Measurements from ENCODE around the gene CSTB. TPM values are rescaled to one million over a fixed set of nuclear protein-coding genes. Genes with fewer than 3 reads are reported as not detected.

The CSTB gene
- total RNA-seq, 1 experiment from 2014 or later, result 48.2 TPM

DNA sequence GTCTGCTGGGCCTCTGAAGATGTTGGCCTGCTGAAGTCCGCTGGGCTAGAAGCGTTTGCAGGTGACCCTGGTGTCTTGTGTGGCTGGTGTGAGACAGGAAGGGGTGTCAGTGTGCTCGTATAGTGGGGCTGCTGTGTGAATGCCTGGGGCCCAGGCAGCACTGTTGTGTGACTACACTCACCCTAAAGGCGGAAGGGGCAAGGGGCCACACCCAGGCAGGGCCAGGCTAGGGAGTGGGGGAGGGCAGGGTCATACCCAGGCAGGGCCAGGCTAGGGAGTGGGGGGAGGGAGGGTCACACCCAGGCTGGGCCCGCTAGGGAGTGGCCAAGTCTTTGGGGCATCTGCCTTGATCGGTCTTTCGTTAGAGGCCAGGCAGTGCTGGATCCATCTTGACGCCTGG, 32.2 kb downstream of the CSTB start:
- in situ Hi-C loops (cut with HindIII; ENCODE audit: low pct_unique_long_range_greater_than_20kb, low sequenced_read_pairs), result no loop called here
- DNase-seq (ENCODE audit: low read depth, low spot score), result no peak

- in situ Hi-C loops (cut with HindIII; ENCODE audit: low pct_unique_long_range_greater_than_20kb, low sequenced_read_pairs), result no loop called here
- DNase-seq (ENCODE audit: low read depth, low spot score), result no peak
Observed at GRCh38 chr21:43741423-43742096, 34.5 kb downstream of the CSTB start.

- in situ Hi-C loops (cut with HindIII; ENCODE audit: low pct_unique_long_range_greater_than_20kb, low sequenced_read_pairs), result no loop called here
- peak; percentile 35 for DNase-seq (ENCODE audit: low read depth, low spot score)
Observed at GRCh38 chr21:43740497-43741156, 35.5 kb downstream of the CSTB start.

GRCh38 chr21:43739621-43740435, 36.3 kb downstream of the CSTB start:
- DNase-seq (ENCODE audit: low read depth, low spot score), result no peak

GRCh38 chr21:43737158-43737950, 38.8 kb downstream of the CSTB start:
- DNase-seq (ENCODE audit: low read depth, low spot score), result no peak
- in situ Hi-C loops (cut with HindIII; ENCODE audit: low pct_unique_long_range_greater_than_20kb, low sequenced_read_pairs), result no loop called here

More at GRCh38 chr21:43739621-43740435, 36.3 kb downstream of the CSTB start:
- in situ Hi-C loops (cut with HindIII; ENCODE audit: low pct_unique_long_range_greater_than_20kb, low sequenced_read_pairs), result no loop called here

DNA sequence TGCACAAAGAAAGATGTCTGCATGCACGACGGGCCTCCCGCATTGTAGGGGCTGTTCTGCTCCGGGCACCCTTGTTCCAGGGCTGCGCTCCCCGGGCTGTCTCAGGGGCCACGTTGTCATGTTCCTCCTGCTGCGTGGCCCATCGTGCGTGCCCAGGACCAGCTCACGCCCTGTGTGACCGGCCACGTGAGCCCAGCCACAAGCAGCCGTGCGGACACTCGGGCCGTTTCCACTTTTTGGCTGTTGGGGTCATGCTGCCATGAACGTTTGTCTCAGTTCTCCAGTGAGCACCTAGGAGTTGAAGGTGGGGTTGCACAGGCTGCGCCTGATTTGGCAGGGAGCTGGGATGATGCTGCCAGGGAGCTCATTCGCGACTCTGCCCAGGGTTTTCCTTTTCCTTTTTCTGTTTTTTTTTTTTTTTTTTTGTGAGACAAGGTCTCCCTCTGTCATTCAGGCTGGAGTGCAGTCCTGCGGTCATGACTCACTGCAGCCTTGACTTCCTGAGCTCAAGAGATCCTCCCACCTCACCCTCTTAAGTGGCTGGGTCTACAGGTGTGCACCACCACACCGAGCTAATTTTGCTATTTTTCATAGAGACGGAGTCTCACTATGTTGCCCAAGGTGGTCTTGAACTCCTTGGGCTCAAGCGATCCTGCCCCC, 39.8 kb downstream of the CSTB start:
- in situ Hi-C loops (cut with HindIII; ENCODE audit: low pct_unique_long_range_greater_than_20kb, low sequenced_read_pairs), result no loop called here
- no peak for DNase-seq (ENCODE audit: low read depth, low spot score)

DNA sequence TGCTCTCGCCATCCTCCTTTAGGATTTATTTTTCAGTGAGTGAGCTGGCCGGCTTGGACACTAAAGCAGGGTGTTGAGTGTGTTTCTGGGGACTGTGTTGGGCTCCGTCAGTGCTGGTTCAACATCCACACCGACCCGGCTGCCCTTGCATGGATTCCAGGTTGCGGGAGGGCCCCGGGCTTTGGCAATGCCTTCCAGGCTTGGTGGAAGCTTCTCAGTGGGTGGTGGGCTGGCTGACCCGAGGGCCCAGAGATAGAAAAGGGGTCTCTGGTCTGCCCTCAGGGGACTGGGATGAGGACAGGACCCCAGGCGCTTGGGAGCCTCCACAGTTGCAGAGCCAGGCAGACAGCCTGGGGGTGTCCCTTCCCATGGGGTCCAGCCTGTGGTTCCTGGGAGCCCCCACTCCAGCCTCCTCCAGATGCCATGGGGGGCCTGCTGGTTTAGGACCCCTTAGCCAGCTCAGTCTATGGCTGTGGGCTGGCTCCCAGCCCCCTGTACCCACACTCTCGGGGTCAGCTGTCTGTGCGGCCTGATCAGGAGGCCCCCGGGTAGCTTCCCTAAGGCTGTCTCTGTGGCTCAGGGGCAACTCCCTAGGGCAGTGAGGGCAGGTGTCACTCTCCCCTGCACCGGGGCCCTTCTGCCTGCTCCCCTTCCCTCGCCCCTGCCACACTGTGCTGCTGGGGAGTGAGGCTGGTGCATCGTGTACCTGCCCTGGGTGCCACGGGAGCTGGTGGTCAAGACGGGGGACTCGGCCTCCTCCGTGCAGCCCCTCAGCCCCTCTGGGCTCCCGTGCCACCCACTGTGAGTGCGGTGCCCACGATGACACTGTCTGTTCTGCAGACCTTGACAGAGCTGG, 40.6 kb downstream of the CSTB start:
- DNase-seq (ENCODE audit: low read depth, low spot score), result no peak
- in situ Hi-C loops (cut with HindIII; ENCODE audit: low pct_unique_long_range_greater_than_20kb, low sequenced_read_pairs), result no loop called here

DNA sequence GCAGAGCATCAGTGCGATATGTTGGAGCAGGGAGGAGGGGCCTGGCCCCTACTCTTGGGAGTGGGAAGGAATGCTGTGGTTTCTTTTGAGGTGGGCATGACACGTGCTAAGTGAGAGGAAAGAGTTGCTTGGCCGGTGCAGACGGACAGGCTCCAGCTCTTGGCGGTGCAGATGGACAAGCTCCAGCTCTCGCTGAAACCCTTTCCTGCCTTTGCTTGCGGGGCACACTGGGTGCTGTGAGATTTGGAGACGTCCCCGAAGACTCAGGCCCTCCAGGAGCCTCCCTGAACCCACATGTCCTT, 41.2 kb downstream of the CSTB start:
- DNase-seq (ENCODE audit: low read depth, low spot score), result no peak

DNA sequence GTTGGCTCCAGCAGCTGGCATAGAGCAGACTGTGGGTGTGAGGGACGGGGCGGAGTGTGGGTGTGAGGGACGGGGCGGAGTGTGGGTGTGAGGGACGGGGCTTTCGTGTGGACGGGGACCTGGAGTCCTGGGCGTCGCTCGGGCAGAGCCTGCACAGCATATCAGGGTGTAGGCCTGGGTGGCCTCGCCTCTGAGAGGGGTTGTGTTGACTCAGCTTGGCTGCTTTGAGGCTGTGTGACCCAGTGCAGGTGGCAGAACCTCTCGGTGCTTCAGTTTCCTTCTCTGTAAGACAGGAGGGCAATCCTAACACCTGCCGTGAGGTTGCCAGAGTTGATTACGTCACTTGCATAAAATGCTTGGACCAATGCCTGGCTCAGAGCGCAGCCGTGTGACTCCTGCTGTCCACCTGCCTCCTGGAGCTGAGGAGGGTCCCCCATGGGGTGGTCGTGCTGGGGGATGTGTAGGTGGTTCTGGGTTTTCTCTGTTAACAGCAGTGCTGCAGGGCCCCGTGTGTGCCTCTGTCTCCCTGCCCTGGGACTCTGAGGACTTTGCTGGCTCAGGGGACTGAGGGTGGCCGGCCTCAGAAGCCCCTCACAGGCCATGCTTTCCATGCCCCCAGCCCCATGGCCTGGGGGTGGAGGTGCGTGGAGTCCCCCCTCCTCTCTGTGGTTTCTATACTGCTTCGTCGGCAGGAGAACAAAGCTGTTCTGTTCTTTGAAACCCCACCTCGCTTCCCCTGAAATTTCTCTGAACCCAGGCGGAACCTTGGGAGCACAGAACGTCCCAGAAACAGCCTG, 41.8 kb downstream of the CSTB start:
- DNase-seq (ENCODE audit: low read depth, low spot score), result no peak
- in situ Hi-C loops (cut with HindIII; ENCODE audit: low pct_unique_long_range_greater_than_20kb, low sequenced_read_pairs), result no loop called here

More for the DNA sequence above, 41.2 kb downstream of the CSTB start:
- in situ Hi-C loops (cut with HindIII; ENCODE audit: low pct_unique_long_range_greater_than_20kb, low sequenced_read_pairs), result no loop called here

- DNase-seq (ENCODE audit: low read depth, low spot score), result no peak
- in situ Hi-C loops (cut with HindIII; ENCODE audit: low pct_unique_long_range_greater_than_20kb, low sequenced_read_pairs), result no loop called here
Observed at GRCh38 chr21:43733529-43734071, 42.5 kb downstream of the CSTB start.

GRCh38 chr21:43733060-43733459, 43.0 kb downstream of the CSTB start:
- in situ Hi-C loops (cut with HindIII; ENCODE audit: low pct_unique_long_range_greater_than_20kb, low sequenced_read_pairs), result no loop called here
- DNase-seq (ENCODE audit: low read depth, low spot score), result no peak

DNA sequence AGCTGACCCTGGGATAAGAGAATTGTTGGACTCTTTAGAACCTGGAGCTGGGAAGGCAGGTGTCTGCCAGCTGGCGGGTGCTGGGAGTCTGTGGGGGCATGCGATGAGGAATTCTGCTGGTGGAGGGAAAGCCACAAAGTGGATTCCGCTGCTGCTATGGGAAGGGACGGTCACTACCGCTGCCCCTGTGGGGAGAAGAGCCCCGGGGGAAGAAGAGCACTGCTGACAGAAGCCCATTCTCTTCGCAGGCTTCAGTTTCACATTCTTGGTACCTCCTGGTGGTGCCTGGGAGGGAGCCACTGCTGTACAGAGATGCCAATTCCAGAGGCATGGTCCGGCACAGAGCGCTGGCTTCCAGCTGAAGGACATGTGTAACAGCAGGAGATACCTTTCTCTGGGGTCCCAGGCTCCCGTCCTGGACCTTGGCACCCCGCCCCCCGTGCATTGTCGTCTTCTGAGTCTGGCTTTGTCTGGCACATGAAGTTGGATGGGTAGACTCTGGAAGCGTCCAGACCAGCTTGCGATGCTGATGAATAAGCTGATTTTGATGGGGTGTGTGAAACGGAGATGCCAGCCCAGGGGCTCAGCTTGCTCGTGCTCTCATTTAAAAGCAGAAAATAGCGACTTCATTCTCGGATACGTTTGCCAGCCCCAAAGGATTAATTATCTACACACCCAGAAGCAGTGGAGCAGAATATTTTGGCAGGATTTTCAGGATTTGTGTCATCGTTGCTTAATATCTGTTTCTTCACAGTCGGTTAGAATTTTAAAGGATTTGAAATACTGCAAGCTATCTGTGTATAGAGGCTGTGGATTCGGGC, 44.0 kb downstream of the CSTB start:
- in situ Hi-C loops (cut with HindIII; ENCODE audit: low pct_unique_long_range_greater_than_20kb, low sequenced_read_pairs), result no loop called here
- no peak for DNase-seq (ENCODE audit: low read depth, low spot score)

- DNase-seq (ENCODE audit: low read depth, low spot score), result no peak
- in situ Hi-C loops (cut with HindIII; ENCODE audit: low pct_unique_long_range_greater_than_20kb, low sequenced_read_pairs), result no loop called here
Observed at GRCh38 chr21:43731476-43731875, 44.6 kb downstream of the CSTB start.

DNA sequence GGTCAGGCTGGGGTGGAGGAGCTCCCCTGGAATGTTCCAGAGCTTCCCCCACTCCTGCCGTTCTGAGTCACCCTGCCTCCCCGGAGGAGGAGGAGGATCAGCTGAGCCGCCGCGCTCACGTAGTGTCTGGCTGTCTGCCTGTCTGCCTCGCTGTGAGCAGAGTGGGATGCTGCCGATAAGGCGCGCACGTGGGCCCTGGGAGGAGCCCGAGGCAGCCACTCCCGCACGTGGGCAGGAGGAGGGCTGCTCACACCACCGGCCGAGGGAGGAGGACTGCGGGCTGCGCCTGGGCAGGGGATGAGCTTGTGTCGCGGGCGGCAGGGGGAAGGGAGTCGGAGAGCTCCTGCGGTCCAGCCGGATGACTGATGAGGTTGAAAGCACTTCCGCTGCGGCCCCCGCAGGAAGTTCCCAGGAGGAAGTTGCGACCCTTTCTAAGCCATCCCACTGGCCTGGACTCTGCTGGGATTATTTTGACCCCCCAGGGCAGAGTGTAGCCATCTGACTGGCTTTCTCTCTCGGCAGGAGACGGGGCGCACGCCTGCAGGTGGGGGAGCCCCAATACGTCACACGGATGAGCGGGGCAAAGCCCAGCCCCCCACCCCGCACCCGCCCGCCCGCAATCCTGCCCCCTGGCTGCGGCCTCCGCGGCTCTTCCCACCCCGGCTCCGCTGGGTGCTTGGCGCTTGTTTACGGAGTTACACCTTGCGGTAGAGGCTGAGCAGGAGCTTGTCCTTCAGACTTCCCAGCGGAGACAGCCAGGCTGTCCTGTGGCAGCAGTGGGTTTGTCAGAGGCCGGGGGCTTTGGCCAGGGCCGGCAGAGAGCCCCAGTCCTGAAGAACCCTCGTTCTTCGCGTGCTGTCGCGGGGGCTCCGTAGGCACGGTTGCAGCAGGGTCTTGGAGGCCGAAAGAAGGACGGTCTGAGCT, 47.4 kb downstream of the CSTB start:
- in situ Hi-C loops (cut with HindIII; ENCODE audit: low pct_unique_long_range_greater_than_20kb, low sequenced_read_pairs), result no loop called here
- peak; percentile 53 for DNase-seq (ENCODE audit: low read depth, low spot score)

Data from SK-MEL-5 (cell line).